Activated CD4-positive, alpha-beta T cell treated with anti-CD3 and anti-CD28 coated beads, Interleukin-2, amount 50 U/mL, for 24 hours (primary cell): ENCODE data around the gene IL1B.

Experiments
- DNase-seq, 2 donors: peaks; one replicate each; pipeline ENCODE4 v3.0.0-alpha.2; 2020; ENCODE audit warnings: low read depth in 1 of 2, low spot score in 1 of 2

The IL1B gene

GRCh38 chr2:112807233-112807807, 29.3 kb downstream of the IL1B start:
- no peak for DNase-seq

DNA sequence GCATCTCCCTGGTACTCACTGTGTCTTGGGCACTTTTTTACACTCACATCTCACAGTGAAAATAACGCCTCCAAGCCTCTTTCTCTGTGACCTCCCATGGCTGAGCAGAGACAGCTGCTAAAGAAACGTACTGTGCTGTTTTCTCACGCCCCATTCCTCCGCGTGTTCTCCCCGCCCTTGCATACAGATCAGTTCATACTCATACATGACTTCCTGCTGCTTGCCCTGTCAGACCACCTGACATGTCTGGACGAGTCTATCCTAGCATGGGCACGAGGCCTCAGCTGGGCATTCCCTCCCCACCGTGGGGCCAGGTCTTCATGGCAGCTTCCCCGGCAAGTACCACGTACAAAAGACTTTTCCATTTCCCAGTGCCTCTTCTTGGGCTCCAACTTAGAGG, 31.0 kb downstream of the IL1B start:
- DNase-seq: no peak

DNA sequence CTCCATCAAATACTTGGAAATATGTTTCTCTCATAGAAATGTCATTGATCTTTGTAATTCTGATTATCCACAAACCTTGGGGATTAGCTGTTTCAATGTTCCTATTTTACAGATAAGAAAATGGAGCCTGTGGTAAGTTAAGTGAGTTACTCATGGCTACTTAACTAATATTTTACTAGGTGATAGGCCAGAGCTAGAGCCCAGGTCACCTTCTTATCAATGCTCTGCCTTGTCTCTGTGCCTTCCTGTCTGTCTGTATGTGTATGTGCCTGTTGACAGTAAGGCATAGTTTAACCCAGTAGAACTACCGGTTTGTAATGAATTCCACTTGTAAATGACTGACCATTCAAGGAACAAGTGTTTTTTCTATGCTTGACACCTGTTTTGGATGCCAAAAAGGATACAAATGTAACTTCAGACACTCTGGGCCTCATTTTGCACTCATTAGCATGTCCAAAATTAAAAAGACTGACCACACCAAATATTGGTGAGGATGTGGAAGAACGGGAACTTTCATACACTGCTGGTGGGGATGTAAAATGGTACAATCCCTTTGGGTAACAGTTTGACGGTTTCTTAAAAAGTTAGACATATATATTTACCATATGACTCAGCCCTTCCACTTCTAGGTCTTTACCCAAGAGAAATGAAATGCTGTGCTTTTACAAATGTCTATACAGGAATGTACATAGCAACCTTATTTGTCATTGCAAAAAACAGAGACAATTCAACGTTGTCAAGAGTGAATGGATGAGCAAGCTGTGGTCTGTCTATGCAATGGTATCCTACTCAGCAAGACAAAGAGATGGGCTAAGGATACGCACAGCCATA, 32.7 kb downstream of the IL1B start:
- no peak for DNase-seq

- no peak for DNase-seq
These were observed 35.5 kb downstream of the IL1B start for GRCh38 chr2:112800881-112801583.

DNA sequence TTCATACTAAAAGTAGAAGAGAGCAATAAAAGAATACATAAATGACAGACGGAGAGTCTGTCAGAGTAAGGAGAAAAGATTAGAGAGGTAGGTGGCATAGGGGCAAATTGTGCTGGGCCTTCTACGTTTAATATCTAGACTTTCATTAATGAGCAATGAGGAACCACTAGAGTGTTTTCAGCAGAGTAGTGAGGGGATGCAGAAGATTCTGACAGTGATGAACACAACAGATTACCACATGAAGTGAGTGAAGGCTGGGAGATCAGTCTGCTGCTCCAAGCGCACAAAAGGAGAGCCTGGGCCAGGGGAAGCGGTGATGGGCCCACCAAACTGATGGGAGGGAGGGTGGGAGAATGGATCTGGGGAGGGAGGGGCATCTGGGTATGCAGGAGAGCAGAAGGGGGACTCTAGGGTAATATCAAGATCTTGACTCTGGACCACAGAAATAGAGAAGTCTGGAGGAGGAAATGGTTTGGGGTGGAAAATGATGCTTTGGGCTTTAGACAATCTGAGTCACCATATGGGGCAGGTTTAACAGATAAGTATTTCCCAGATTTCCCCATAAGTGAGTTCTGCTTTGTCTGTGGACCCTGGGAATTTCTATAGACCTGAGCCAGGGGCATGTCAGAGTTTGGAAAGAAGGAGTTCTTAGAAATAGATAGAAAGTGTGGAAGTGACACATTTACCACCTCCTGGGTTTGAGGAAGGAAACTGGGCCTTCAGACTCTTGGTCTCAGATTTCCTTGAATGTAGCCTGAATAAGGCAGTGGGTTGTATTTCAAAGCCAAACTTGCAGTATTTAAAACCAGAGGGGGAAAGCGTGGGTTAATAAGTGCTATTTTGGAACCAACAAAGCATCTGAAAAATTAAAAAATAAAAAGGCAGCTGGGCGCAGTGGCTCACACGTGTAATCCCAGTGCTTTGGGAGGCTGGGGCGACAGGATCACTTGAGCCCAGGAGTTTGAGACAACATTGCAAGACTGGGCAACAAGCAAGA, 37.3 kb downstream of the IL1B start:
- no peak for DNase-seq

DNA sequence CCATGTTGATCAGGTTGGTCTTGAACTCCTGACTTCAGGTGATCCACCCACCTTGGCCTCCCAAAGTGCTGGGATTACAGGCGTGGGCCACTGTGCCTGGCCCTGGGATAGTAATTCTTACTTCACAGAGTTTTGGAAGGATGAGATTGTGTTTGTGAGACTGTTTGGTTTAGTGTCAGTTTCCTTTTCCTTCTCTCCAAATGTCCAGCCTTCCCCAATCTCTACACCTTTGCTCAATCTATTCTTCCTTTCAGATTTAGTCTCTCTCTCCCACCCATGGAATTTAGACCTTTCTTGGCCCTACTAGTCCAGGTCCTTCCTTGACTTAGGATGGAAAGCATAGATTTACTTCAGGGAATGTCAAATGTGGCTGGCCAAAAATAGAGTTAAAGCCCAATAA, 40.1 kb downstream of the IL1B start:
- DNase-seq: no peak

DNA sequence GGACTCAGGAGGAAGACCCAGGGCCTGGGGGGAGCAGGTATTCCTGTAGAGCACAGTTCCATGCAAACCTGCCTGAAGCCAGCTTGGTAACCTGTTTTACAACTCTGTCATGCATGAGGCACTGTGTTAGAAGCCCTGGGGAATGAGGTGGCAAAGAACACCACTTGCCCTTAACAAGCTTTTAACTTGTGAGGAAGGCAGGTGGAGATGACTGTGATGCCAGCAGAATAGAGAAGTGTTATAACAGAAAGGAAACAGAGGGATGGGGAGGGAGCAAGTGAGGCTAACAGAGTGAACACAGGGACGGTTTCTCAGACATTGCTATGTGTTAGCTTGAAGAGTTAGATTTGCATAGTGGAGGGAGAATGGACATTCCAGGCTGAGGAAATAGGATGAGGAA, 40.8 kb downstream of the IL1B start:
- DNase-seq: no peak

- DNase-seq: no peak
These were observed 41.7 kb downstream of the IL1B start for GRCh38 chr2:112794841-112795240.

DNA sequence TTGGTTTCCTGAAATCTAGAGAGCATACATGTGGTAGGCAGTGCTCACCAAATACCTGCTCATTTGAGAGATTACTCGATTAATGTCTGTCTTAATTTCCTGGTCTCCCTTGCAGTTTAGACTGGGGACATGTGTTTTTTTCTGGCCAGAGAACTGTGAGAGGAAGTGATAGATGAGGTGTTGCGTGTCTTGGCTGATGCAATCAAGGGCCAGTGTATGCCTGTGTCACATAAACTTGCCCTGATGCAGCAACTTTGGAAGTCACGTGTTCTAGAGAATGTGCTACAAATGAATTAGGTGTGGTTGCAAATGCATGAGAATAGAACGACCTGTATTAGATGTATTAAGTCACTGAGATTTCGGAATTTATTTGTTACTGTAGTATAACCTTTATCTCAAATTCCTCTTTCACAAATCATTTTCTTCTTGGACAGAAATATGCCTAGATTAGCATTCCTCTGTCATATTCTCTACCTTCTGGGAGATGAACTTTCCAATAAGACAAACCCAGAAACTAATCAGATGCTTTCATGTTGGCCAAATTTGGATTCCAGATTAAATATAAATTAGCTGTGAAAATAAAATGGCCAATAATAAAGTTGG, 42.3 kb downstream of the IL1B start:
- no peak for DNase-seq

DNA sequence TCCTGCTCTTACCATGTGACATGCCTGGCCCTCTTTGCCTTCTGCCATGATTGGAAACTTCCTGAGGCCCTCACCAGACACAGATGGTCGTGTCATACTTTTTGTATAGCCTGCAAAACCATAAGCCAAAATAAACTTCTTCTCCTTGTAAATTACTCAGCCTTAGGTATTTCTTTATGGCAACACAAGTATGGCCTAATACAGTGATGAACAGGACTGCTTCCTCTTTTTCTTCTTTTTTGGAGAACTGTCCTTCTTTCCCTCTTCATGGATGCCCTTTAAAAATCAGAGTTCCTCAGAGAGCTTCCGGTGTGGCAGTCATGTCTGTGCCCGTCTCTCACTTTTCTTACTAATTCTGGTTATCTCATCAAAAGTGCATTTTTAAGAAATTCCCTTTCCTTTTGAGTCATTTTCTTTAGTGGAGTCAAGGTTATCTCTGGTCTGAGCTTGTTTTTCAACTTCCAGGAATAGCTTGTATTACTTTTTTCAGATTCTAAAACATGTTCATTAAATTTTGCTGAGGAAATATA, 43.1 kb downstream of the IL1B start:
- no peak for DNase-seq

DNA sequence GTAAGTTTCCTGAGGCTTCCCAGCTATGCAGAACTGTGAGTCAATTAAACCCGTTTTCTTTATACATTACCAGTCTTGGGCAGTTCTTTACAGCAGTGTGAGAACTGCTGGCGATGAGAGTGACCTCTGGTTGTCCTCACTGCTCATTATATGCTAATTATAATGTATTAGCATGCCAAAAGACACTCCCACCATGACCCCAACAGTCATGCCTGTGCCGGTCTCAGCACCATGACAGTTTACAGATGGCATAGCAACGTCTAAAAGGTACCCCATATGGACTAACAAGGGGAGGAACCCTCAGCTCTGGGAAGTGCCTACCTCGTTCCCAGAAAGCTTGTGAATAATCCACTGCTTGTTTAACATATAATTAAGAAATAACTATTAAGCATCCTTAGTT, 44.2 kb downstream of the IL1B start:
- no peak for DNase-seq

DNA sequence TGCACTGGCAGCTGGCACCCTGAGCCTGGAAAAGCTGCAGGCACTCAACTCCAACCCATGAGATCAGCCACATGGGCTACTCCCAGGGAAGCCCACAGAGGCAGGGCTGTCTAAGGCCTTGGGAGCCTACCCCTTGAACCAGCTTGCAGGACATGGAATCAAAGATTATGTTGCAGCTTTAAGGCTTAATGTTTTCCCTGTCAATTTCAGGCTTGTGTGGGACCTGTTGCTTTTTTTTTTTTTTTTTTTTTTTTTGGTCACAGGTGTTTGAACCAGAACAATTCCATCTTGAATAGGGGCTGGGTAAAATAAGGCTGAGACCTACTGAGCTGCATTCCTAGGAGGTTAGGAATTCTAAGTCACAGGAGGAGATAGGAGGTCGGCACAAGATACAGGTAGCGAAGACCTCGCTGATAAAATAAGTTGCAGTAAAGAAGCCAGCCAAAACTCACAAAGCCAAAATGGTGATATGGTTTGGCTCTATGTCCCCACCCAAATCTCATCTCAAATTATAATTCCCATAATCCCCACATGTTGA, 44.8 kb downstream of the IL1B start:
- no peak for DNase-seq

GRCh38 chr2:112791019-112791418, 45.6 kb downstream of the IL1B start:
- no peak for DNase-seq

DNA sequence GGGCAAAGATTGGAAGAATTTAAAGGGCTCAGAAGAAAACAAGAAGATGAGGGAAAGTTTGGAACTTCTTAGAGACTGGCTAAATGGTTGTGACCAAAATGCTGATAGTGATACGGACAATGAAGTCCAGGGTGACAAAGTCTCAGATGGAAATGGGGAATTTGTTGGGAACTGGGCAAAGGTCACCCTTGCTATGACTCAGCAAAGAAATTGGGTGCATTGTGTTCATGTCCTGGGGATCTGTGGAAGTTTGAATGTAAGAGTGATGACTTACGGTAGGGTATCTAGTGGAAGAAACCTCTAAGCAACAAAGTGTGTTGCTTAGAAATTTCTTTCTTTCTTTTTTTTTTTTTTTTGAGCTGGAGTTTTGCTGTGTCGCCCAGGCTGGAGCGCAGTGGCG, 46.3 kb downstream of the IL1B start:
- no peak for DNase-seq

DNA sequence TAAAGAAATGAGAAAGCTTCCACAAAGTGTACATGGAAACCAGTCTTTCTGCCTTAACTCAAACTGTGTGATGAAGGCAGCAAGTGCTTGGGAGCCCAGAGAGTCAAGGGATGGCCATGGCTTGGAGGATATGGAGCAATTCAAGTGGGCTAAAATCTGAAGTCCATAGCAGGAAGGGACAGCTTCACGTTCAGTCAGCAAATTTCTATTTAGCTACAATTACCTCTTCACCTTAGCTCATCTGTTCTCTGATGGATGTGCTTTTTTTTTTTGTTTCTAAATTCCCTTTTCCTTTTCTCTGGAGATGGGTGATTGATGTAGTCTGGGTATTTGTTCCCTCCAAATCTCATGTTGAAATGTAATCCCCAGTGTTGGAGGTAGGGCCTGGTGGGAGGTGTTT, 47.4 kb downstream of the IL1B start:
- no peak for DNase-seq

GRCh38 chr2:112788653-112789052, 47.9 kb downstream of the IL1B start:
- DNase-seq: no peak

- DNase-seq: no peak
These were observed 48.7 kb downstream of the IL1B start for GRCh38 chr2:112787729-112788393.

DNA sequence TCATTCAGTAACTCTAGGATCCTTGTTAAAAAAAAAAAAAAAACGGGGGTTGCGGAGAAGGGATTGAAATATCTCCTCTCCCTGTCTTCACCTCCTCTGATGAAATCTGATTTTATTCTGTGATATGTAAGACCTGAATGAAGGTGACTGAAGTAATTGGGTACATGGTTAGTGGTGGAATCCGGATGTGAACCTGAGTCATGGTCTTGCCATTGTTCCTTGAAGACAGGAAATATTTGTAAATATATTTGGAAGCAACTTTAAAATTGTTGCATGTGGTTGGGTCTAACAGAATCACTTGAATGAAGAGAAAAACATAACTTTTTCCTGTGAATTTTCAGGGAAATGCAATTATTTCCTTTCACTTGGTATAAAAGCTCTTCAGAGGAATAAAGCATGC, 49.3 kb downstream of the IL1B start:
- DNase-seq: no peak
